PC-9 (cell line): ENCODE results near the gene LBP.

Experiments
- CTCF ChIP-seq: fragments of 200-600 bp; sonication (generic); conservative IDR thresholded peaks from 2 replicates; pipeline ENCODE4 v1.6.1; 2017; ENCODE audit warnings: mixed run types, antibody characterized with exemption, mild to moderate bottlenecking, moderate library complexity
- EZH2 ChIP-seq: fragments of 200-600 bp; sonication (generic); IDR thresholded peaks from 2 replicates; pipeline ENCODE4 v1.8.0; 2017; ENCODE audit warnings: antibody characterized with exemption, low read depth

- no peak for TF ChIP-seq EZH2
- no peak for TF ChIP-seq CTCF
These were observed 39.9 kb upstream of the LBP start for GRCh38 chr20:38306379-38306778.
